Measurements from ENCODE around the gene SPHK1.
"Not testable (repeated sequence)": the region's sequence is repeated elsewhere in the genome, so short reads cannot be mapped to it uniquely, and the experiment has no call there.

SPHK1 gene, protein sequence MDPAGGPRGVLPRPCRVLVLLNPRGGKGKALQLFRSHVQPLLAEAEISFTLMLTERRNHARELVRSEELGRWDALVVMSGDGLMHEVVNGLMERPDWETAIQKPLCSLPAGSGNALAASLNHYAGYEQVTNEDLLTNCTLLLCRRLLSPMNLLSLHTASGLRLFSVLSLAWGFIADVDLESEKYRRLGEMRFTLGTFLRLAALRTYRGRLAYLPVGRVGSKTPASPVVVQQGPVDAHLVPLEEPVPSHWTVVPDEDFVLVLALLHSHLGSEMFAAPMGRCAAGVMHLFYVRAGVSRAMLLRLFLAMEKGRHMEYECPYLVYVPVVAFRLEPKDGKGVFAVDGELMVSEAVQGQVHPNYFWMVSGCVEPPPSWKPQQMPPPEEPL

DNA sequence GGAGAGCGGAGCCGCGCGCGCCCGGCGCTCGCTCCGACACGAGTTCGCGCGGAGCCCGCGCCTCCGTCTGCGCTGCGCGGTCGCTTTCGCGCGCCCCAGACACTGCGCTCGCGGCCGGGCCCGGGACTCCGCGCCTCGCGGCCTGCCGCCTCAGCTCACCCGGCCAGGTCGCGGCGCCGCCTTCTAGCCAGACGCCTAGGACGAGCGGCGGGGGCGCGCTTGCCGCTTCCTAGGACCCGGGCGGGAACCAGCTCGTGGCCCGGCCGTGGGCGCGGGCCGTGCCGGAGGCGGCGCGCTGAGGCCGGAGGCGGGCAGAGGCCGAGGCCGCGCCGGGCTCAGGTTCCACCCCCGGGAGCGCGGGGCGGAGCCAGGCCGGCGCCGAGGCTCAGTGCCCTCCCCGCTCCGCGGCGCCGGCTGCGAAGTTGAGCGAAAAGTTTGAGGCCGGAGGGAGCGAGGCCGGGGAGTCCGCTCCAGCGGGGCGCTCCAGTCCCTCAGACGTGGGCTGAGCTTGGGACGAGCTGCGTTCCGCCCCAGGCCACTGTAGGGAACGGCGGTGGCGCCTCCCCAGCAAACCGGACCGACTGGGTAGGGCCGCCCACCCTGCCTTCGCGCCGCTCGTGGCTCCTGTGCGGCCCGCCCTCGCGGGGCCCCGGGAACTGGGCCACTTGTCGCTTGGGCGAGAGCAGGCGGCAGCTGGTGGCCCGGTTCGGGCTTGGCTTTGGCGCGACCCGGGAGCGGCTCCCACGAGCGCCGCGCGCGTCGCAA lies at the start of gene SPHK1:
TSS of gene SPHK1 (plus strand) at position 388 of the 765 bp plus-strand sequence. CDS start 1,036 bp downstream, outside the sequence.
- peak in 5 of 6 experiments; percentile 10 to 67 (median 44) for DNase-seq

- no peak for DNase-seq
Measured at GRCh38 chr17:76335716-76336381, 48.6 kb upstream of the SPHK1 start.

DNA sequence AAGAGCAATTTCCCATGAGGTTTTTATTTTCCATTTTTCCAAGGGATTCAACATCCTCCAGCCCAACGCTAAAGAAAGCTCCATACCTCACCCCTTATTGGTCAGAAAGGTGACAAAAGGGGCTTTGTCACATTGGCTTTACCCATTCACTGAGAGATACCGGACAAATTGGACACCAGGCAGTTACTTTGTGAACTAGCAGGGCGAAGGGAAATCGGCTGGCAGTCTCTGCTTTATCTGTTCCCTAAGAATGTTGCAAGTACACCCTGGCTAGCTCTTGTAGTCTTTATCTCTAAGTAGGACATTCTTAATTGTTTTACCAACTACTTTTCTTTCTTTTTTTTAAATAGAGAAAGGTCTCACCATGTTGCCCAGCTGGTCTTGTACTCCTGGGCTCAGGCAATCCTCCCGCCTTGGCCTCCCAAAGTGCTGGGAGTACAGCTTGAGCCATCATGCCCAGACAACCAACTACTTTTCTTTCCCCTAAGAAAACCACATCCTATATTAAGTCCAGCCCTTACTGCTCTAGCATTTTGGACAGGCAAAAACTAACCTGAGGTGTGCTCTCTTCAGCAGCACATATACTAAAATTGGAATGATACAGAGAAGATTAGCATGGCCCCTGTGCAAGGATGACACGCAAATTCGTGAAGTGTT lies 47.5 kb upstream of the SPHK1 start:
- no peak for DNase-seq

DNA sequence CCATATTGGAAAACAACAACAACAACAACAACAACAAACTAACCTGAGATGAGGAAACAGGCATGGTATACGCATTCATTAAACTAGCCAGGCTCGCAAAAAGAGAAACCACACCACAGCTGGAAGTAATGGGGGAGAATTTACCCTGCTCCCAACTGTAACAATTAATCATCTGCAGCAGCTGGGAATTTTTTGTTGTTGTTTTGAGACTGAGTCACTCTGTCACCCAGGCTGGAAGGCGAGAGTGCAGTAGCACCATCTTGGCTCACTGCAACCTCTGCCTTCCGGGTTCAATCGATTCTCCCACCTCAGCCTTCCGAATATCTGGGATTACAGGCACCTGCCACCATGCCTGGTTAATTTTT lies 47.0 kb upstream of the SPHK1 start:
- DNase-seq = no peak

DNA sequence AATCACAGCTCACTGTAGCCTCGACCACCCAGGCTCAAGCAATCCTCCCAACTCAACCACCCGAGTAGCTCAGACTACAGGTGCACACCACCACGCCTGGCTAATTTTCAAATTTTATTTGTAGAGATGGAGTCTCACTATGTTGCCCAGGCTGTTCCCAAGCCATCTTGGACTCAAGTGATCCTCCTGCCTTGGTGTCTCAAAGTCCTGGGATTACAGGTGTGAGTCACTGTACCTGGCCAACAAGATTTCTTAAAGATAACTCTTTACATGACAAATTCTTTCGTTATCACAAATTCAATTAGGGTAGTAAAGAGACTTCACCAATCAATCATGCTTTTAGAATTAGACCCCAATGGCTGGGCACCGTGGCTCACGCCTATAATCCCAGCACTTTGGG lies 43.1 kb upstream of the SPHK1 start:
- no peak for DNase-seq

DNA sequence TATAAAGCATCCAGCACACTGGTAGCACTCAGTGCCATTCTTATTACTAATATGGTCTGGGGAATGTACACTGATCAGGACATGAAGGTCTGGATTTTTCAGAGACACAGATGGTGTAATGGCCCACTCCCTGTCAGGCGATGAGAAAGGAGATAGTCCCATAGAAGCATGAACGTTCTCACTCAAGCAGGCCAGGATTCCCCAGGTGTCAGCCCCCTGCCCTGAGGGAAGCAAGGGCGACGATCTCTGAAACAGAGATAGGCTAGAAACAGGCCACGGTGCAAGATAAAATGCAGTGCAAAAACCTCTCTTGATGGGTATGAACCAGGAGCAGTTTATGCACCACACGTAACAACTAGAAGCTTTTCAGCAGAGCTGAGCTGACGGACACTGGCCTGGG lies 41.3 kb upstream of the SPHK1 start:
- no peak for DNase-seq

GRCh38 chr17:76345377-76345974 lies 38.9 kb upstream of the SPHK1 start:
- DNase-seq = no peak

GRCh38 chr17:76346936-76347335 lies 37.5 kb upstream of the SPHK1 start:
- DNase-seq = not testable (repeated sequence)

DNA sequence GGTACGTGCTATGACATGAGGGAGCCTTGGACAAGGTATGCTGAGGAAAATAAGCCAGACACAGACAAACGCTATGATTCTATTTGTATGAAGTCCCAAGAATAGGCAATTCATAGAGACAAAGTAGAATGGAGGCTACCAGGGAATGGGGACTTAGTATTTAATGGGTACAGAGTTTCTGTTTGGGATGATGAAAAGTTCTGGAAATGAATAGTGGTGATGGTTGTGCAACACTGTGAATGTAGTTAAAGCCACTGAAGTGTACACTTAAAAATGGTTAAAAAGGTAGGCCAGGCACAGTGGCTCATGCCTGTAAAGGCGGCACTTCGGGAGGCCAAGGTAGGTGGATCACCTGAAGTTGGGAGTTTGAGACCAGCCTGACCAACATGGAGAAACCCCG lies 33.9 kb upstream of the SPHK1 start:
- no peak for DNase-seq

GRCh38 chr17:76351526-76352071 lies 32.8 kb upstream of the SPHK1 start:
- DNase-seq = no peak

- peak in 2 of 6 experiments; percentile 32 to 41 for DNase-seq
Measured at GRCh38 chr17:76353004-76353598, 31.3 kb upstream of the SPHK1 start.

DNA sequence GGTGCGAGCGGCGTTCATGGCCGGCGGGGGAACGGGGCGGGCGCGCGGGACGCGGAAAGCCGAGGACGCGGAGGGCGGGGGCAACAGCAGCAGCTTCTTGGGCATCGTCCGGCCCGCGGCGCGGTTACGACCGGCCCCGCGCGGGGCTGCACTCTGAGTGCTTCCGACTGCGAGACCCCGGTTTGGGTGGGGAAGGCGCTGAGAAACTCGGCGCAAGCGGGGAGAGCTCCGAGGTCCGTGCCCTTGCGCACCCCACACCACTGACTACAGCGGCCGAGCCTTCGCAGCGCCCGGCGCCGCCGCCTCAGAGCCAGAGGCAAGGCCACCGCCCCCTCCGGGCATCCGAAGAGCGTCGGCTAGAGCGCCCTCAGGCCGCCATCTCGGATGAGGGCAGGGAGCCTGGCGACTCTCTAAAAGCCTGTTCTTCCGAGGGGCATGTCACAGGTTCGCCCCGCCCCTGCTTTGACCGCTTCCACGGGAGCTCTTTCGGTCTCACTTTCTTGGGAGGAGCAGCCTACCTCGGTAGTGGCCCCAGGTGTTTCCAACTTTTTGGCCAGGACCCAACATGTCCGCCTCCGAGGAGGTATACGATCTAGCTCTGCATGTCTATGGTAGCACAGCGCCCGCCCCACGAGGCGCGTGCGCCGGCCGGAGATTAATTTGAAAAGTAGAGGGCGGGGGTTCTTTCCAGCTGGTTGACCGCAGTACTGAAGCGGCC lies 30.7 kb upstream of the SPHK1 start, which contains the start of gene PRPSAP1:
TSS of gene PRPSAP1 (minus strand) at position 318 of the 718 bp plus-strand sequence. CDS start at position 105, 213 bp downstream.
- DNase-seq = peak; percentile 55 to 97 (median 88)

GRCh38 chr17:76354317-76354729 lies 30.1 kb upstream of the SPHK1 start:
- DNase-seq = no peak

DNA sequence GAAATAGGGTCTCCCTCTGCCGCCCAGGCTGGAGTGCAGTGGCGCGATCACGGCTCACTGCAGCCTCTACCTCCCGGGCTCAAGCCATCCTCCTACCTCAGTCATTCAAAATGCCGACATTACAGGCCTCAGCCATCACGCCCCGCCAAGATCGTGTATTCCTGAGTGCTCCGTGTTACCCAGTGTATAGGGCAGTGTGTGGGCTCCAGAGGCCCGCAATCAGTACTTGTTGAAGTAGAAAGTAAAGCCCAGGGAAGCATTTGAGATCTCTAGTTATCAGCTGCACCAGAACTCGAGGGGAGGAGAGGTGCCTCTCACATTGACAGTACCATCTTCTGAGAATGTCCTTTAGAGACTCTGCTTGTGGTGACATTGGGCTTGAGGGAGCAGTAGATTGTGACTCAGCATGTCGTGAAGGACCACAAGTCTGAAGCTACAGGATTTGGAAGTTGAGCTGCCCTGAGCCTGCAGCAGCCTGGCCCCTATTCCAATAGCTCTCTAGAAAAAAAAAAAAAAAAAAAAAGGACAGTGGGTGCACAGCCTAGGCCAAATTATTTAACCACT lies 29.6 kb upstream of the SPHK1 start:
- DNase-seq = no peak

DNA sequence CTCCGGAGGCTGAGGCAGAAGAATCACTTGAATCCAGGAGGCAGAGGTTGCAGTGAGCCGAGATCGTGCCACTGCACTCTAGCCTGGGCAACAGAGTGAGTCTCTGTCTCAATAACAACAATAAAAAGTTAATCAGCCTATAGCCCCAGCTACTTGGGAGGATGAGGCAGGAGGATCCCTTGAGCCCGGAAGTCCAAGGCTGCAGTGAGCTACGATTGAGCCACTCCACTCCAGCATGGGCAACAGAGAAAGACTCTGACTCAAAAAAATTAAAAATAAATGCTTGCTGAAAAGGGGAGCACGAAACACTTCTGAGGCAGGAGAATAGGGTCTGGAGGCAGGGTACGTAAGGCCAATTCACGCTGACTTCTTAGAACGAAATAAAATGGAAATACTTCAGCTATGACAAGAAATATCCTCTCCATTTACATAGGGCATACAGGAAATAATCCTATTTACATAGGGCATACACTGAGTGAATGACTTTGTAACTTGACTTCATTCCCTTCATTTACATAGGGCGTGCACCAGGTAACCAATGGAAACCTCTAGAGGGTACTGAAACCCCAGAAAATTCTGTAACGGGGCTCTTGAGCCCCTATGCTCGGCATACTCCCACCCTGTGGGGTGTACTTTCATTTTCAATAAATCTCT lies 27.5 kb upstream of the SPHK1 start:
- DNase-seq = no peak

DNA sequence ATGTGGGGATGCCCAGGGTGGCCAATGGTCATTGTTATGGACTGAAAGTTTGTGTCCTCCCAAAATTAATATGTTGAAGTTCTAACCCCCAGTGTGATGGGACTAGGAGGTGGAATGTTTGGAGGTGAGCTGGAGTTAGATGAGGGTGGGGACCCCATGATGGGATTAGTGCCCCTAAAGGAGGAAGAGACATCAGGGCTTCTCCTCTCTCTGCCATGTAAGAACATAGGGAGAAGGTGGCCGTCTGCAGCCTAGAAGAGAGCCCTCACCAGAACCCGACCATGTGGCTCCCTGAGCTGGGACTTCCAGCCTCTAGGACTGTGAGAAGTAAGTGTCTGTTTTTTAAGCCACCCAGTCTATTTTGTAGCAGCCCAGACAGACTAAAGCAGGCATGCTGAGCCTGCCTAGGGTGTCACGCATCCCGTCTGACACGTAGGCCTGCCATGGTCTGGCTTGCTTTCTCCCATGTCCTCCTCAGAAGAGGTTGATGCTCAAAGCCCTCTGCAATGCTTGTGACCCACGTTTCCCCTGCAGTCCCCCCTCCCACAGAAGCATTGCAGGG lies 26.7 kb upstream of the SPHK1 start:
- no peak for DNase-seq

DNA sequence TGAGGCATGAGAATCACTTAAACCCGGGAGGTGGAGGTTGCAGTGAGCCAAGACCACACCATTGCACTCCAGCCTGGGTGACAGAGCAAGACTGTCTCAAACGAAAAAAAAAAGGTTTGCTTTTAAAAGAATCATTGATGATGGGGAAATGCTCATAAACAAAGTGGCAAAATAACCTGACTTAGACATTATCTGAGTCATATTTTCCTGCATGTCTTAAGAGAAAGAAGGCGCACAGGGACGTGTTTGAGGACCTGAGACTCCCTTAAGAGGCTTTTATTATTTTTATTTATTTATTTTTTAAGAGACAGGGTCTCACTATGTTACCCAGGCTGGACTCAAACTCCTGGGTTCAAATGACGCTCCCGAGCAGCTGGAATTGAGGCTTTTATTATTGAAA lies 25.0 kb upstream of the SPHK1 start:
- no peak for DNase-seq

GRCh38 chr17:76359776-76360175 lies 24.6 kb upstream of the SPHK1 start:
- not testable (repeated sequence) for DNase-seq

- no peak for DNase-seq
Measured at GRCh38 chr17:76360461-76360860, 23.9 kb upstream of the SPHK1 start.

All from stimulated activated naive CD4-positive, alpha-beta T cell (primary cell).